Activated CD8-positive, alpha-beta T cell treated with anti-CD3 and anti-CD28 coated beads, Interleukin-2, amount 10 ng/mL, durations not matched to agents 7 days and 5 days (primary cell): ENCODE measurements around the gene CYP1B1. TPM values are rescaled to one million over a fixed set of nuclear protein-coding genes. Genes with fewer than 3 reads are reported as not detected.
"Not testable (repeated sequence)": the region's sequence is repeated elsewhere in the genome, so short reads cannot be mapped to it uniquely, and the experiment has no call there.

ENCODE experiments used
- ATAC-seq: fragments of 150-1000 bp; cut with Tn5 transposase; one replicate; pipeline ENCODE4 v1.10.0; 2021; ENCODE audit warnings: moderate library complexity
- CTCF ChIA-PET: fragments of 350-600 bp; sonication (Branson Sonifier 250); formaldehyde crosslinking; loops from one replicate; lab custom pipeline; 2021; ENCODE audit warnings: antibody characterized with exemption; lab: Charles Lee
- POLR2A ChIA-PET: fragments of 350-600 bp; sonication (Branson Sonifier 250); formaldehyde crosslinking; loops from one replicate; lab custom pipeline; 2021; ENCODE audit warnings: antibody characterized with exemption; lab: Charles Lee
- DNase-seq: peaks from one replicate; pipeline ENCODE4 v3.0.0-alpha.2; 2020
- H3K27ac Mint-ChIP-seq: one replicate; pipeline ENCODE4 v1.8.0; 2021; ENCODE audit warnings: mild to moderate bottlenecking, mixed read lengths
- H3K27me3 Mint-ChIP-seq: one replicate; pipeline ENCODE4 v1.8.0; 2021; ENCODE audit warnings: low read depth, mixed read lengths
- H3K36me3 Mint-ChIP-seq: one replicate; pipeline ENCODE4 v1.8.0; 2021; ENCODE audit warnings: low read depth, mixed read lengths
- H3K4me1 Mint-ChIP-seq: one replicate; pipeline ENCODE4 v1.8.0; 2021; ENCODE audit warnings: low read depth, mixed read lengths
- H3K4me3 Mint-ChIP-seq: one replicate; pipeline ENCODE4 v1.8.0; 2021; ENCODE audit warnings: mild to moderate bottlenecking, mixed read lengths
- H3K9me3 Mint-ChIP-seq: one replicate; pipeline ENCODE4 v1.8.0; 2022; ENCODE audit warnings: mixed read lengths; ENCODE audit not compliant: insufficient read depth
- total RNA-seq, 2 experiments: library from RNA; stranded (reverse); gene quantifications; one replicate each; pipeline ENCODE4 v1.2.3, GENCODE V29; 2021

The CYP1B1 gene
- total RNA-seq, 2 experiments from 2014 or later, result 1.9 to 2.3 TPM

DNA sequence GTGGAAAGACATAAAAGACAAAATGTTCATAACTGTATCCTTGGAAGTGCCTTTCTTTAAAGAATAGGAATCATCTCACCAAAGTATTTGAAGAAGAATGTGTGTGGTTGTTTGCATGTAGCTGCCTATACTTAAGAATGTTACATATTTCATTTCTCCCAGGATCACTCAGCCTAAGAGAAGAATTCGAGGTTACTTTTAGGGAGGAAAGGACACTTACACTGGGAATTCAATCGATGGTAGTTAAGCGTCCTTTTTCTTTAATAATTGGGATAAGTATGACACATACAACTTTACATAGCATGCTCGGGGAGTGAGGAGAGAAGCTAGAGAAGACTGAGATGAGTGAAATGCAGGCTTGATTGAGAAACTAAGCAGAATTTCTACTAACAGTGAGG lies 22.0 kb upstream of the CYP1B1 start:
- Mint-ChIP-seq H3K4me3 (no peak overlapping the region), H3K4me1 (peaks cover 32% of the 10 kb centered on the region), H3K9me3 (no peaks in the 10 kb centered on the region), H3K27me3 (peaks cover 52% of the 10 kb centered on the region), H3K27ac (no peak overlapping the region), H3K36me3 (no peaks in the 10 kb centered on the region)
- POLR2A ChIA-PET, result no interaction called here
- CTCF ChIA-PET, result interaction anchor here (1.1 to 1.4 kb wide), 2 partner anchors 21 to 410 kb away, joined by 3 read pairs; no protein-coding TSS in a partner anchor
- ATAC-seq (no peak), DNase-seq (no peak)

DNA sequence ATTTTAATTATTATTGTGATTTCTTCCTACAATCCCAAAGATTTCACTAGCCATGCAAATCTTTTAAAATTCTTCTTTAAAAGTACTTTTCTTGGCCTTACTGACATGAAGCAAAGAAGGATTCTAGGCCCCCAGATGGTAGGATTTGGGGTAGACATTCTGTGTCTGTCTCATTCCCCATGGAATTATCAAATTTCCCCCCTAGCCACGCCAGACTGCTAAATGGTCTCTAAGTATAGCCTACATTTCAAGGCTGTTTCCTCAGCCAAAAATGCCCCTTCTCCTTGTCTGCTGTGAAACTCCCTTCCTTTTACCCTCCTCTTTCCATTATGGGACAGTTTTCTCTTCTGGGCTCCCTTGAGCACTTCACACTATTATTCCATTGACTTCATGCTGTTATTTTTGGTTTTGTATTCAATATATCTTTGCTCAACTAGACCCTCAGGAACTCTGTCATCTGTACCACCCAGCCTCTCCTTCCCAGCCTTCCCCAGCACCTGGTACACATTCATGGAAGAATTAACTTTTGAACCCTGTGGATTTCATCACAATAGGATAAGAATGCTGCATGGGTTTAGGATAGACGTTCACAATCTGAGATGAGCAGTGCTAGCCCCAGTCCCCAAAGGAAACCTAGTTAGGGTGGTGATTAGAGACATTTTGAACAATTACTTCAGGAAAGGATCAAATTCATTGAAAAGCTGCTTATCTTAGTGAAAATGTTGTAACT lies 21.5 kb upstream of the CYP1B1 start:
- Mint-ChIP-seq H3K36me3 (no peaks in the 10 kb centered on the region), H3K9me3 (no peaks in the 10 kb centered on the region), H3K27ac (no peak overlapping the region), H3K4me1 (peaks cover 32% of the 10 kb centered on the region), H3K4me3 (no peak overlapping the region), H3K27me3 (peaks cover 50% of the 10 kb centered on the region)
- DNase-seq (no peak), ATAC-seq (no peak)
- ChIA-PET POLR2A (no interaction called here), CTCF (interaction anchor here (1.1 to 2.7 kb wide), 3 partner anchors 21 to 411 kb away, joined by 3 to 6 read pairs (median 3); partner anchors contain the start of gene CYP1B1)

DNA sequence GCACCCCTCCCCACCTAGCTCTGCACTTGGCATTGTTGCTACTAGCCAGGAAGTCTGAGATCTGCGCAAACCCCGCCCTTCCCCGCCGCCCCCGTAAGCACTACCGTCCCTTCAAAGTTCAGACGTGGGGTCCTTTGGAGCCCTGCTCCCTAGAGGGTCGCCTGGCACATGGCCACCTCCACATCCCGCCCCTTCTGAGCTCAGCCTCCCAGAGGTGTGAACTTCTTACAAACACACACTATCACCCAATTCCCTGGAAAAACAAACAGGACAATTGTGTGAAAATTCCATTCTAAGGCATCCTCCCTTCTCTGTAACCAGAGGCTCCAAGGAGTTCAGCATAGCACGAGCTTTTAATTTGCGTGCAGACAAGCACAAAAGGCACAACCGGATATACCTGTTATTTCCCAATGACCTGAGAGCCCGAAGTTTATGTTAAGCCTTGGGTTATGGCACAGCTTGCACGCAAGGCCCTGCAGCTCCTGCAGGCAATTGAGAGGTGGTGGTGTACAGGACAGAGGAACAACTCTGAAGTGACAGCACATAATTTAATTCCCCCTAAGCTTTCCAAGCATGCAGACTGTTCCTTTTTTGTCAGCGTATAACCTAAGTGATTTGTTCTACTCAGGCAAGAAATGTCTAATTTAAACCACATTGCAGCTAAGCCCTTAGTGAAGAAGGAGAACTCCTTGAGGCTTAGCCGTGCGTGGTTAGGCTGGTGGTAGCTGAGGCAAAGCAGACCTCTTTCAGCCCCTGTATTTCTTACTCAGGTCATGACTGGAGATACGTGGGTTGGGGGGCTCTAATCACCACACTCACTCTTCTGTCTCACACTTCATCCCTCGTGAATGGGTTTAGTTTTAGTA lies 20.3 kb upstream of the CYP1B1 start:
- Mint-ChIP-seq H3K27me3 (peaks cover 45% of the 10 kb centered on the region), H3K27ac (peak overlapping the region; percentile 8), H3K4me1 (peaks cover 32% of the 10 kb centered on the region), H3K36me3 (no peaks in the 10 kb centered on the region), H3K4me3 (no peak overlapping the region), H3K9me3 (no peaks in the 10 kb centered on the region)
- DNase-seq (peak; percentile 27), ATAC-seq (peak; percentile 65)
- ChIA-PET CTCF (interaction anchor here (1.1 to 2.7 kb wide), 4 partner anchors 8 to 178 kb away, joined by 3 to 6 read pairs (median 4); partner anchors contain the start of gene CYP1B1), POLR2A (no interaction called here)

DNA sequence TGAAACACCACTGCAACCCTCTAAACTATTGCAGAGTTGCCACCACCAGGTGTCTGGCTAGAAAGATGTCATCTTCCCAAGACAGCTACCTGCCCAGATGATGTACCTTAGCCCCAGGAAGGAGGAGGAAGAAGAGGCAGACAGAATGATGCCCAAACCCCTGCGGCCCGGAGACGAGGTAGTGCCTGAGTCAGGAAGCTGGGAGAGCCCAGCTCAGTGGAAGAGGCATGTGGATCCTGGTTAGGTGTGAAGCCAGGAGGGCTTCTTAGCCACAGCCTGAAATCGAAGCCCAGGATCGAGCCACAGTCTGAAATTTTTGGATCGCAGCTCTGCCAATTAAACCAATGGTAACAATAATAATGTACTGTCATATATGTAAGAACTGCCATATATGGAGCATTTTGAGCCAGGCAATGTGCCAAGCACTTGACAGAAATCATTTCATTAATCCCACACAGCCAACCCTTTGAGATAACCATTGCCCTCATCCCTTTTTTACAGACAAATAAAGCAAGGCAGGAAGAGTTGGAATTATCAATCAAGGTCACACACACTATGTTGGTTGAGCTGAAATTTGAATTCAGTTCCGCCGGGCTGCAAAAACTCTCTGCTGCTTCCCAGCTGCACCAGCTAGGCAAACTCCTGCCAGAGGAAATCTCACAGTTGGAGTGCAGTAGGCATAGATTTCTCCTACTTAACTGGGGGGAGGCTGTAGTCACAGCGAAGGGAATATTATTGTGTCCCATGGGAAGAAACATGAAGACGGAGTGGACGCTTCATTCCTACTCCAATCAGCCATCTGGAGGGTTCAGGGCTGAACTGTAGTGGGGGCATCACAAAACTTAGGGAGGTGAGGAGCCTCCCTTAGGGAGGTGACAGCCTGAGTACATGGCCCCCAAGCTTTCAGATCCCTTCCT lies 19.4 kb upstream of the CYP1B1 start:
- POLR2A ChIA-PET, result no interaction called here
- peaks cover 36% of the 10 kb centered on the region for H3K27me3 Mint-ChIP-seq
- DNase-seq (no peak), ATAC-seq (no peak)
- peaks cover 32% of the 10 kb centered on the region for H3K4me1 Mint-ChIP-seq
- no peak overlapping the region for H3K4me3 Mint-ChIP-seq
- CTCF ChIA-PET, result interaction anchor here (1.1 to 2.7 kb wide), 4 partner anchors 9 to 179 kb away, joined by 3 to 6 read pairs (median 4); partner anchors contain the start of gene CYP1B1
- no peak overlapping the region for H3K27ac Mint-ChIP-seq
- no peaks in the 10 kb centered on the region for H3K36me3 Mint-ChIP-seq
- H3K9me3 Mint-ChIP-seq, result no peaks in the 10 kb centered on the region

DNA sequence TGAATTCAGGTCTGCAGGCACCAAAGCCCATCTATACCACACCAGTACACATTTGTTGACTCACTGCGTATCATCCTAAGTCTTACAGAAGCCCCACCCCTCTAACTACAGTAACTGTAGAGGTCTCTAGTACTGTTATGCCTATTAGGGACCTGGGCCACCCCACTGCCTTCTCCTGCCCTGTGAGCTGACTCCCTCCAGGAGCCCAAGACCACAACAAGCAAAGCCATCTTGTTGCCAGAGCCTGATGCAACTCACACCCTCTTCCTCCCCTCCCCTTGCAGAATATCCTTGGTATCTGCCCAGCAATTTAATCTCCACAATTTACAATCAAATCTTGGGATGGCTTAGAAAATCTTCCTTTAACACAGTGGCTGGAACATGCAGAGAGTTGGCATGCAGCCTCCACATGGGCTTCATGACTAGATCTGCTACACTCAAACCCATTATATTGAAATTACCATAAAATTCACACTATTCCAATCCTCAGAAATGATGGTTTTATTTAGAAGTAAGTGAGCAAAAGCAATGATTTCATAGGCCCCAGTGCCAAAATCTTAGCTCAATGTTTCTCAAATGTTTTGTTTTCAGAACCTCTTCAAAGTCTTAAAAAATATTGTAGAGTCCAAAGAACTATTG lies 17.7 kb upstream of the CYP1B1 start:
- Mint-ChIP-seq H3K27ac (no peak overlapping the region), H3K9me3 (no peaks in the 10 kb centered on the region), H3K4me1 (peaks cover 27% of the 10 kb centered on the region), H3K36me3 (no peaks in the 10 kb centered on the region), H3K4me3 (no peak overlapping the region), H3K27me3 (peaks cover 25% of the 10 kb centered on the region)
- ChIA-PET CTCF (no interaction called here), POLR2A (no interaction called here)
- DNase-seq, result no peak
- ATAC-seq, result no peak

DNA sequence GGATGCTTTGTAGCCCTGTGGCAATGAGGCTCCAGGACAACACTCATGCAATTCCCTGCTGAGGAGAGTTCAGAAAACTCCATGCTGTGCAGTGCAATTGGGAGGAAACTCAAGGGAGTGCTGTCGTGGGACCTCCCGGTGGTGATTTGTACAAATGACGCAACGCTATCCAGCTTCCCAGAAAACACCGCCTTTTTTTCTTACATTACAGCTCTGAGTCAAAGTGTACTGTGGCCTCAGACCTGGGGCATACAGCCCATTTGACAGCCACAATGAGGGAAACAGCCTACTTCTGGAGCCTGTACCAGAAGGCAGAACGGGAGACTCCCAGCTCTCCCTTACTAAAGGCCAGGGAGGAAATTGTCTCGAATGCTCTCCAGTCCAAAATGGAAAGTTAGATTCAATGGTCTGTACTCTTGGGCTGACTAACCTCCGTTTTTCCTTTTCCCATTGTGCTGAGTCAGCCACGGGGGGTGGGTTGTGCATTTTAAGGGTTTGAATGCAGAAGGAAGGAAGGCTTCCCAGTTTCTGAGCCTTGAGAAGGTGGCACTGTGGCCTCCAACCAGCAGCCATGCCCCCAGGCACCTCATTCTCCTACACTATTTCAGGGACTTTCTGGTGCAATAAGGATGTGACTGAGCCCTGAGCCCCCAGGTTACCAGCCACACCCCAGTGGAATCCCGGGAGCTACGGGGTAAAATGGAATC lies 16.4 kb upstream of the CYP1B1 start:
- no peaks in the 10 kb centered on the region for H3K9me3 Mint-ChIP-seq
- POLR2A ChIA-PET, result no interaction called here

DNA sequence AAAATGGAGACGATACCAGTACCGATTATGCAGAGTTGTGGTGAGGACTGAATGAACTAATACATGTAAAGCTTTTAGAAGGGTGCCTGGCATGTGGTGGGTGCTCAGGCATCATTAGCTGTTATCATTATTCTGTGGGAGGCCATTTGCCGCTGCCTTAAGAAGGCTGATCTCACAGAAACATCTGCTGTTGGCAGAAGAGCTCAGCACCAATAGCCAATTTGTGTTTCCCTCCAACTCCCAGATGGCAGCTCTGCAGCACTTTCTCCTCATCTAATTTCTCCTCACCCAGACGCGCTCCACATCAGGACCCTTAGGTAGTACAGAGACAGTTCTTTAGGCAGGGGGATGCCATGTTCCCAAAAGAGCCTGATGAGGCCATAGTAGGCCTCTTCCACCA lies 15.8 kb upstream of the CYP1B1 start:
- ATAC-seq, result no peak
- Mint-ChIP-seq H3K36me3 (no peaks in the 10 kb centered on the region), H3K27ac (no peak overlapping the region), H3K4me3 (no peak overlapping the region), H3K4me1 (peaks cover 14% of the 10 kb centered on the region), H3K27me3 (peaks cover 21% of the 10 kb centered on the region), H3K9me3 (no peaks in the 10 kb centered on the region)
- DNase-seq, result no peak
- CTCF ChIA-PET, result interaction anchor here (1.2 kb wide), 1 partner anchor 24 kb away, joined by 3 read pairs; no protein-coding TSS in a partner anchor
- POLR2A ChIA-PET, result no interaction called here

More for the DNA sequence above, 16.4 kb upstream of the CYP1B1 start:
- CTCF ChIA-PET, result interaction anchor here (1.2 kb wide), 1 partner anchor 24 kb away, joined by 3 read pairs; no protein-coding TSS in a partner anchor
- no peak overlapping the region for H3K27ac Mint-ChIP-seq
- no peaks in the 10 kb centered on the region for H3K36me3 Mint-ChIP-seq
- peaks cover 17% of the 10 kb centered on the region for H3K4me1 Mint-ChIP-seq
- DNase-seq (no peak), ATAC-seq (no peak)
- peaks cover 20% of the 10 kb centered on the region for H3K27me3 Mint-ChIP-seq
- no peak overlapping the region for H3K4me3 Mint-ChIP-seq

DNA sequence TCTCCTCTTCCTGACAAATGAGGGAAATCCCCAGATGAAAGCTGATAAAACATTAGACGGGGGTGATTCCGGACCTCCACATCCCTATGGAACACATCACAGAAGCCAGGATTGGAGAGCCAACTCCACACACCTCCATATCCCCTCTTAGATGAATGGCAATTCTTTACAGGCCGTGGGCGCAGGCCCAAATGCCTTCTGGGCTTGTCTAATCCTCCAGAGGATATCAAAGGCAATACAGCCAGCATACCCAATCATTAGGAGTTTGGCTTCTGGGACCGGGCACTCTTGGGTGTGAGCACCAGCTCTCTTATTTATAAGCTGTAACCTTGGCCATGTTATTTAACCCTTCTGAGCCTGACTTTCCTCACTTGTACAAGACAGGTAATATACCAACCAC lies 15.0 kb upstream of the CYP1B1 start:
- no peaks in the 10 kb centered on the region for H3K9me3 Mint-ChIP-seq
- peaks cover 6% of the 10 kb centered on the region for H3K4me1 Mint-ChIP-seq
- ATAC-seq, result no peak
- H3K27ac Mint-ChIP-seq, result no peak overlapping the region
- no peaks in the 10 kb centered on the region for H3K36me3 Mint-ChIP-seq
- ChIA-PET CTCF (no interaction called here), POLR2A (no interaction called here)
- DNase-seq, result no peak
- no peak overlapping the region for H3K4me3 Mint-ChIP-seq
- H3K27me3 Mint-ChIP-seq, result peaks cover 21% of the 10 kb centered on the region

DNA sequence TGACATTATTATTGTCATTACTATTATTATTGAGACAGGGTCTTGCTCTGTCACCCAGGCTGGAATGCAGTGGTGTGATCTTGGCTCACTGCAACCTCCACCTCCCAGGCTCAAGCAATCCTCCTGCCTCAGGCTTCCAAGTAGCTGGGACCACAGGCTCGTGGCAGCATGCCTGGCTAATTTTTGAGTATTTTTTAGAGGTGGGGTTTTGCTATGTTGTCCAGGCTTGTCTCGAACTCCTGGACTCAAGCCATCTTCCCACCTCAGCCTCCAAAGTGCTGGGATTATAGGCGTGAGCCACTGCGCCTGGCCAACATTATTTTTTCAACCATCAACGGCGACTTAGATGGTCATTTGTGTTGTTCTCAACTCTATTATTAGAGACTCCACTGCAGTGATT lies 14.3 kb upstream of the CYP1B1 start:
- POLR2A ChIA-PET, CTCF ChIA-PET: not testable (repeated sequence)

DNA sequence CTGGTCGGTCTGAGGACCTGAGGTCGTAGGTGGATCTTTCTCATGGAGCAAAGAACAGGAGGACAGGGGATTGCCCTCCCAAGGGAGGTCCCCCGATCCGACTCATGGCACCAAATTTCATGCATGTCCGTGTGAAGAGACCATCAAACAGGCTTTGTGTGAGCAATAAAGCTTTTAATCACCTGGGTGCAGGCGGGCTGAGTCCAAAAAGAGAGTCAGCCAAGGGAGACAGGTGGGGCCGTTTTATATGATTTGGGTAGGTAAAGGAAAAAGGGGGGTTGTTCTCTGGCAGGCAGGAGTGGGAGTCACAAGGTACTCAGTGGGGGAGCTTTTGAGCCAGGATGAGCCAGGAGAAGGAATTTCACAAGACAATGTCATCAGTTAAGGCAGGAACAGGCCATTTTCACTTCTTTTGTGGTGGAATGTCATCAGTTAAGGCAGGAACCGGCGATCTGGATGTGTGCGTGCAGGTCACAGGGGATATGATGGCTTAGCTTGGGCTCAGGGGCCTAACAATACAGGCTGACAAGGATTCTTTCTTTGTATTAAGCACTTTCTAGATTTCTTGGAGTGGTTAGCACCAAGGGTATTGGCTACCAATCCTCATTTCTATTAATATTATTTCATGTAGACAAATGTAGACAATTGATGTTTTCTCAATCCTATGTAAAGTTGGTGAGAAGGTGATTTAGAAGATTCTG lies 10.2 kb upstream of the CYP1B1 start:
- CTCF ChIA-PET, H3K27ac Mint-ChIP-seq, DNase-seq, POLR2A ChIA-PET, H3K9me3 Mint-ChIP-seq, H3K36me3 Mint-ChIP-seq, H3K4me1 Mint-ChIP-seq, ATAC-seq, H3K4me3 Mint-ChIP-seq: not testable (repeated sequence)
- peaks cover 33% of the 10 kb centered on the region for H3K27me3 Mint-ChIP-seq

More for the DNA sequence above, 14.3 kb upstream of the CYP1B1 start:
- H3K9me3 Mint-ChIP-seq, DNase-seq, ATAC-seq, H3K4me1 Mint-ChIP-seq, H3K4me3 Mint-ChIP-seq, H3K27ac Mint-ChIP-seq, H3K36me3 Mint-ChIP-seq: not testable (repeated sequence)
- H3K27me3 Mint-ChIP-seq, result peaks cover 22% of the 10 kb centered on the region
